Measurements from ENCODE around the gene CDH4.

DNA sequence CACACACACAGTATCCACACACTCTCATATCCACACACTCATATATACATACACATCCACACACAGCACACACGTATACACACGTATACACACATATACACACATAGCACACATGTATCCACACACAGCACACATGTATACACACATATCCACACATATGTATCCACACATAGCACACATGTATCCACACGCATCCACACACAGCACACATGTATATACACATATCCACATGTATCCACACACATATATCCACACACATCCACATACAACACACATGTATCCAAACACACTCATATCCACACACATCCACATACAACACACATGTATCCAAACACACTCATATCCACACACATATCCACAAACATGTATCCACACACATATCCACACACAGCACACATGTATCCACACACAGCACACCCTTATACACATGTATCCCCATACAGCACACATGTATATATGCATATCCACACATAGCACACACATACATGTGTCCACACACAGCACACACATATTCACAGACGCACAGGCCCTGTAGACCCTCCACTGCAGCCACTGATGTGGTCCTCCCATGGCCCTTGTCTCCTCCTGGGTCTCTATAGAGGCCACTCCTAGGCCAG lies 172.1 kb downstream of the CDH4 start:
- TF ChIP-seq, protein P1, sequence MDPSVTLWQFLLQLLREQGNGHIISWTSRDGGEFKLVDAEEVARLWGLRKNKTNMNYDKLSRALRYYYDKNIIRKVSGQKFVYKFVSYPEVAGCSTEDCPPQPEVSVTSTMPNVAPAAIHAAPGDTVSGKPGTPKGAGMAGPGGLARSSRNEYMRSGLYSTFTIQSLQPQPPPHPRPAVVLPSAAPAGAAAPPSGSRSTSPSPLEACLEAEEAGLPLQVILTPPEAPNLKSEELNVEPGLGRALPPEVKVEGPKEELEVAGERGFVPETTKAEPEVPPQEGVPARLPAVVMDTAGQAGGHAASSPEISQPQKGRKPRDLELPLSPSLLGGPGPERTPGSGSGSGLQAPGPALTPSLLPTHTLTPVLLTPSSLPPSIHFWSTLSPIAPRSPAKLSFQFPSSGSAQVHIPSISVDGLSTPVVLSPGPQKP (IDR thresholded peaks at IDR 0.05; ENCODE audit: borderline replicate concordance, low read depth, low read length) = no peak
- TF ChIP-seq, protein P2, sequence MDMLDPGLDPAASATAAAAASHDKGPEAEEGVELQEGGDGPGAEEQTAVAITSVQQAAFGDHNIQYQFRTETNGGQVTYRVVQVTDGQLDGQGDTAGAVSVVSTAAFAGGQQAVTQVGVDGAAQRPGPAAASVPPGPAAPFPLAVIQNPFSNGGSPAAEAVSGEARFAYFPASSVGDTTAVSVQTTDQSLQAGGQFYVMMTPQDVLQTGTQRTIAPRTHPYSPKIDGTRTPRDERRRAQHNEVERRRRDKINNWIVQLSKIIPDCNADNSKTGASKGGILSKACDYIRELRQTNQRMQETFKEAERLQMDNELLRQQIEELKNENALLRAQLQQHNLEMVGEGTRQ (IDR thresholded peaks at IDR 0.05; ENCODE audit: low read depth, low read length) = no peak
- TF ChIP-seq POLR2A (IDR thresholded peaks at IDR 0.05; ENCODE audit: low read depth, low read length) (no peak), SMC3 (IDR thresholded peaks at IDR 0.05; ENCODE audit: low read depth, low read length) (no peak), RCOR1 (IDR thresholded peaks at IDR 0.05; ENCODE audit: insufficient replicate concordance, low read length) (no peak), CEBPB (IDR thresholded peaks at IDR 0.05; ENCODE audit: low read depth, low read length) (no peak), RAD21 (IDR thresholded peaks at IDR 0.05; ENCODE audit: low read length) (no peak)
- TF ChIP-seq, protein P3, sequence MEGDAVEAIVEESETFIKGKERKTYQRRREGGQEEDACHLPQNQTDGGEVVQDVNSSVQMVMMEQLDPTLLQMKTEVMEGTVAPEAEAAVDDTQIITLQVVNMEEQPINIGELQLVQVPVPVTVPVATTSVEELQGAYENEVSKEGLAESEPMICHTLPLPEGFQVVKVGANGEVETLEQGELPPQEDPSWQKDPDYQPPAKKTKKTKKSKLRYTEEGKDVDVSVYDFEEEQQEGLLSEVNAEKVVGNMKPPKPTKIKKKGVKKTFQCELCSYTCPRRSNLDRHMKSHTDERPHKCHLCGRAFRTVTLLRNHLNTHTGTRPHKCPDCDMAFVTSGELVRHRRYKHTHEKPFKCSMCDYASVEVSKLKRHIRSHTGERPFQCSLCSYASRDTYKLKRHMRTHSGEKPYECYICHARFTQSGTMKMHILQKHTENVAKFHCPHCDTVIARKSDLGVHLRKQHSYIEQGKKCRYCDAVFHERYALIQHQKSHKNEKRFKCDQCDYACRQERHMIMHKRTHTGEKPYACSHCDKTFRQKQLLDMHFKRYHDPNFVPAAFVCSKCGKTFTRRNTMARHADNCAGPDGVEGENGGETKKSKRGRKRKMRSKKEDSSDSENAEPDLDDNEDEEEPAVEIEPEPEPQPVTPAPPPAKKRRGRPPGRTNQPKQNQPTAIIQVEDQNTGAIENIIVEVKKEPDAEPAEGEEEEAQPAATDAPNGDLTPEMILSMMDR (conservative IDR thresholded peaks at IDR 0.05; ENCODE audit: low read depth, low read length) = no peak

Measured in IMR-90 (cell line).